Measurements from ENCODE around the gene VIPR2. TPM values are rescaled to one million over a fixed set of nuclear protein-coding genes. Genes with fewer than 3 reads are reported as not detected.

The VIPR2 gene
- total RNA-seq, 1 donor from 2014 or later = 0.92 TPM

- H3K9ac ChIP-seq = no peak overlapping the region
- no peaks in the 10 kb centered on the region for H3K9me3 ChIP-seq (ENCODE audit: low read depth)
- H3K36me3 ChIP-seq = no peaks in the 10 kb centered on the region
- H3K4me3 Mint-ChIP-seq = no peak overlapping the region
- no peak overlapping the region for H3K4me2 ChIP-seq
- peaks cover 3% of the 10 kb centered on the region for H3K9me3 Mint-ChIP-seq
- H3K4me3 ChIP-seq = no peak overlapping the region
- peaks cover 10% of the 10 kb centered on the region for H3K4me1 Mint-ChIP-seq
- no peak overlapping the region for H2AFZ ChIP-seq (replicated peaks)
- H3K27ac ChIP-seq = no peak overlapping the region
- no peak for DNase-seq (ENCODE audit: low spot score)
- H3K27me3 ChIP-seq = no peaks in the 10 kb centered on the region
- H3F3A ChIP-seq (ENCODE audit: low read depth) = no peaks in the 10 kb centered on the region
- H4K20me1 ChIP-seq (ENCODE audit: low read depth) = no peaks in the 10 kb centered on the region
- H3K36me3 Mint-ChIP-seq = no peaks in the 10 kb centered on the region
- TF ChIP-seq EZH2phosphoT487 (IDR thresholded peaks at IDR 0.05) = no peak
- TF ChIP-seq EZH2 (IDR thresholded peaks at IDR 0.05) = no peak
- no peak for TF ChIP-seq CTCF (IDR thresholded peaks at IDR 0.05)
- no peak overlapping the region for H3K27ac Mint-ChIP-seq
- no peaks in the 10 kb centered on the region for H3K4me1 ChIP-seq
- H3K27me3 Mint-ChIP-seq (ENCODE audit: insufficient read depth, low read depth) = peaks cover 4% of the 10 kb centered on the region
- no peaks in the 10 kb centered on the region for H3K79me2 ChIP-seq (ENCODE audit: low read depth)
Observed at GRCh38 chr7:159160450-159160849, 15.8 kb upstream of the VIPR2 start.

GRCh38 chr7:159159731-159160130 is 15.1 kb upstream of the VIPR2 start:
- Histone ChIP-seq H3F3A (ENCODE audit: low read depth) (no peaks in the 10 kb centered on the region), H3K9ac (no peak overlapping the region), H3K4me3 (no peak overlapping the region), H3K36me3 (no peaks in the 10 kb centered on the region), H3K9me3 (ENCODE audit: low read depth) (no peaks in the 10 kb centered on the region), H4K20me1 (ENCODE audit: low read depth) (no peaks in the 10 kb centered on the region), H3K79me2 (ENCODE audit: low read depth) (no peaks in the 10 kb centered on the region), H3K27ac (no peak overlapping the region), H3K27me3 (no peaks in the 10 kb centered on the region), H3K4me1 (no peaks in the 10 kb centered on the region), H3K4me2 (no peak overlapping the region), H2AFZ (replicated peaks) (no peak overlapping the region)
- Mint-ChIP-seq H3K36me3 (no peaks in the 10 kb centered on the region), H3K4me3 (no peak overlapping the region), H3K27ac (no peak overlapping the region), H3K9me3 (peaks cover 3% of the 10 kb centered on the region), H3K27me3 (ENCODE audit: insufficient read depth, low read depth) (peaks cover 4% of the 10 kb centered on the region), H3K4me1 (peaks cover 17% of the 10 kb centered on the region)
- TF ChIP-seq EZH2phosphoT487 (IDR thresholded peaks at IDR 0.05) (no peak), CTCF (IDR thresholded peaks at IDR 0.05) (no peak), EZH2 (IDR thresholded peaks at IDR 0.05) (no peak)
- no peak for DNase-seq (ENCODE audit: low spot score)

GRCh38 chr7:159158888-159159405 is 14.3 kb upstream of the VIPR2 start:
- Mint-ChIP-seq H3K9me3 (peaks cover 3% of the 10 kb centered on the region), H3K27ac (no peak overlapping the region), H3K36me3 (no peaks in the 10 kb centered on the region), H3K4me3 (no peak overlapping the region), H3K27me3 (ENCODE audit: insufficient read depth, low read depth) (peaks cover 7% of the 10 kb centered on the region), H3K4me1 (peaks cover 19% of the 10 kb centered on the region)
- DNase-seq (ENCODE audit: low spot score) = no peak
- Histone ChIP-seq H3K4me3 (no peak overlapping the region), H3K4me1 (no peaks in the 10 kb centered on the region), H3K27ac (no peak overlapping the region), H3K36me3 (no peaks in the 10 kb centered on the region), H3K4me2 (no peak overlapping the region), H2AFZ (replicated peaks) (no peak overlapping the region), H3K9ac (no peak overlapping the region), H3K9me3 (ENCODE audit: low read depth) (no peaks in the 10 kb centered on the region), H3F3A (ENCODE audit: low read depth) (no peaks in the 10 kb centered on the region), H4K20me1 (ENCODE audit: low read depth) (no peaks in the 10 kb centered on the region), H3K79me2 (ENCODE audit: low read depth) (no peaks in the 10 kb centered on the region), H3K27me3 (no peaks in the 10 kb centered on the region)
- no peak for TF ChIP-seq CTCF (IDR thresholded peaks at IDR 0.05)
- TF ChIP-seq EZH2phosphoT487 (IDR thresholded peaks at IDR 0.05) = no peak
- TF ChIP-seq EZH2 (IDR thresholded peaks at IDR 0.05) = no peak
